K562 (cell line): ENCODE data around the gene PHTF1. TPM values are rescaled to one million over a fixed set of nuclear protein-coding genes. Genes with fewer than 3 reads are reported as not detected.
A peak's percentile ranks its signal among the peaks of the same experiment; 100 is the strongest.

ENCODE experiments used
- ARID3B ChIP-seq: fragments of 250-450 bp; sonication (Bioruptor Pico); IDR thresholded peaks from 2 replicates; pipeline ENCODE4 v1.4.0; 2020; ENCODE audit warnings: borderline replicate concordance
- ARNT ChIP-seq, 2 experiments: fragments of 450-650 bp; IDR thresholded peaks; 2 replicates each; pipeline ENCODE4 v1.6.1; 2016; ENCODE audit warnings: mild to moderate bottlenecking in 1 of 2
- BRF1 ChIP-seq: IDR thresholded peaks from 3 replicates; pipeline ENCODE4 v1.6.1; 2011; ENCODE audit warnings: borderline replicate concordance, mild to moderate bottlenecking; ENCODE audit not compliant: insufficient read length; ENCODE audit errors: extremely low read depth
- ETV5 ChIP-seq: sonication (generic); formaldehyde crosslinking; IDR thresholded peaks from 2 replicates; pipeline ENCODE4 v1.4.0; 2020; ENCODE audit warnings: low read depth, mild to moderate bottlenecking, missing genetic modification reagents
- ETV6 ChIP-seq, 3 experiments: fragments of 150-350 bp in 1 of 3; sonication (generic) in 1 of 3; formaldehyde crosslinking in 1 of 3; IDR thresholded peaks; 2 replicates each; pipeline versions ENCODE4 v1.6.1 to v1.8.0; 2014 to 2022; ENCODE audit warnings: borderline replicate concordance in 2 of 3, low read depth in 2 of 3, antibody characterized with exemption in 1 of 3, low read length in 1 of 3, mild to moderate bottlenecking in 1 of 3, missing genetic modification reagents in 1 of 3
- HBP1 ChIP-seq: fragments of 450-650 bp; formaldehyde crosslinking; IDR thresholded peaks from 2 replicates; pipeline ENCODE4 v1.4.0; 2022; ENCODE audit warnings: missing genetic modification characterization
- HNRNPUL1 ChIP-seq: fragments of 200-400 bp; formaldehyde crosslinking; IDR thresholded peaks from 2 replicates; pipeline ENCODE4 v1.6.1; 2017; ENCODE audit warnings: low read length
- MBD1 ChIP-seq: fragments of 250-450 bp; sonication (Bioruptor Pico); IDR thresholded peaks from 2 replicates; pipeline ENCODE4 v1.8.0; 2022; ENCODE audit warnings: inconsistent platforms
- RBM17 ChIP-seq: fragments of 200-400 bp; formaldehyde crosslinking; IDR thresholded peaks from 2 replicates; pipeline ENCODE4 v1.6.1; 2017; ENCODE audit warnings: low read depth, mild to moderate bottlenecking, low read length, borderline replicate concordance
- SREBF2 ChIP-seq: sonication (generic); formaldehyde crosslinking; IDR thresholded peaks from 2 replicates; pipeline ENCODE4 v1.4.0; 2020; ENCODE audit warnings: mild to moderate bottlenecking, missing genetic modification reagents
- SUPT5H ChIP-seq: fragments of 450-650 bp; IDR thresholded peaks from 2 replicates; pipeline ENCODE4 v1.6.1; 2016
- TAF1 ChIP-seq: IDR thresholded peaks from 2 replicates; pipeline ENCODE4 v1.6.1; 2011; ENCODE audit warnings: mild to moderate bottlenecking, low read length, moderate library complexity; ENCODE audit not compliant: insufficient read depth, control insufficient read depth, severe bottlenecking; ENCODE audit errors: extremely low read depth
- TEAD2 ChIP-seq: fragments of 450-650 bp; IDR thresholded peaks from 2 replicates; pipeline ENCODE4 v1.6.1; 2016; ENCODE audit warnings: missing genetic modification characterization, control low read depth, missing compliant biosample characterization
- ZKSCAN1 ChIP-seq: fragments of 150-350 bp; IDR thresholded peaks from 2 replicates; pipeline ENCODE4 v1.6.1; 2016; ENCODE audit warnings: low read depth, low read length
- ZNF449 ChIP-seq: fragments of 250-450 bp; sonication (Bioruptor Pico); IDR thresholded peaks from 2 replicates; pipeline ENCODE4 v1.8.0; 2022; ENCODE audit warnings: moderate library complexity, mild to moderate bottlenecking, inconsistent platforms
- ZNF57 ChIP-seq: fragments of 450-650 bp; formaldehyde crosslinking; IDR thresholded peaks from 2 replicates; pipeline ENCODE4 v1.4.0; 2020; ENCODE audit warnings: mild to moderate bottlenecking, moderate library complexity
- ZNF584 ChIP-seq: fragments of 200-800 bp; sonication (Bioruptor generic); IDR thresholded peaks from 2 replicates; pipeline ENCODE4 v1.6.1; 2016; ENCODE audit warnings: low read depth, mild to moderate bottlenecking, missing genetic modification characterization, missing compliant biosample characterization
- ZNF717 ChIP-seq: fragments of 250-450 bp; sonication (Bioruptor Pico); IDR thresholded peaks from 2 replicates; pipeline ENCODE4 v1.5.0; 2021
- ZNF75A ChIP-seq: fragments of 450-650 bp; formaldehyde crosslinking; IDR thresholded peaks from 2 replicates; pipeline ENCODE4 v1.4.0; 2020; ENCODE audit warnings: mild to moderate bottlenecking
- polyA plus RNA-seq, 8 experiments: library from polyadenylated mRNA; depleted of rRNA in 4 of 8; stranded (reverse) in 5 of 8; unstranded in 3 of 8; fragments of >200 nt; fragmentation: Nextera tagmentation in 2 of 8; fragmentation: Illumina TruSeq in 1 of 8; extraction: Ambion mirVana in 2 of 8; extraction: Trizol in 1 of 8; gene quantifications; 2 replicates each; pipeline versions ENCODE4 v1.2.1 to v1.2.3, GENCODE V29; 2011 to 2014; ENCODE audit warnings: inconsistent platforms in 1 of 8, missing spikeins in 1 of 8
- total RNA-seq, 7 experiments: library from RNA; depleted of rRNA in 6 of 7; stranded (reverse); fragments of >200 nt in 6 of 7; fragmentation: Illumina TruSeq in 2 of 7; extraction: Trizol in 2 of 7; gene quantifications; 2 replicates each; pipeline versions ENCODE4 v1.2.1 to v1.2.3, GENCODE V29; 2011 to 2021; ENCODE audit warnings: low replicate concordance in 1 of 7

Gene PHTF1
- total and polyA plus RNA-seq, 9 of the 15 experiments (the other 6 are each of a cell fraction or from before 2014, with no cell fraction given) = 8.4 to 36.2 (median 23.0) TPM

- no peak for TF ChIP-seq BRF1
- TF ChIP-seq ZNF717 (CRISPR knock-in tag) = no peak
- TF ChIP-seq TEAD2 = no peak
- TF ChIP-seq ARNT (IDR thresholded peaks at IDR 0.05) = peak; percentile 20 to 23; a peak in 1 of 4 replicates
- peak; percentile 95 for TF ChIP-seq SUPT5H
- no peak for TF ChIP-seq ZNF57
- TF ChIP-seq RBM17 = no peak
- TF ChIP-seq MBD1 = no peak
- TF ChIP-seq ZNF449 = no peak
- no peak for TF ChIP-seq HNRNPUL1
- TF ChIP-seq SREBF2 = no peak
- TF ChIP-seq ZKSCAN1 = no peak
- no peak for TF ChIP-seq ZNF584
- no peak for TF ChIP-seq HBP1 (CRISPR knock-in tag)
- TF ChIP-seq ETV6 (IDR thresholded peaks at IDR 0.05; ENCODE audit: borderline replicate concordance in 1 of 2, low read depth in 2 of 2, low read length in 1 of 2) = peak in 1 of 2 experiments; percentile 30; a peak in 1 of 4 replicates
- no peak for TF ChIP-seq ETV6 (CRISPR knock-in tag; IDR thresholded peaks at IDR 0.05; ENCODE audit: borderline replicate concordance)
- no peak for TF ChIP-seq ZNF75A (CRISPR knock-in tag)
- peak; percentile 96 for TF ChIP-seq TAF1
- TF ChIP-seq ARID3B (CRISPR knock-in tag) = no peak
- TF ChIP-seq ETV5 (CRISPR knock-in tag) = peak; percentile 91
Measured at GRCh38 chr1:113759333-113760101, at the start of gene PHTF1 (continued).
